IPS-11a (cell line): ENCODE data around the gene NCOA7.
"Not testable (repeated sequence)": the region's sequence is repeated elsewhere in the genome, so short reads cannot be mapped to it uniquely, and the experiment has no call there.

Experiments
- H3K4me3 ChIP-seq: one replicate; pipeline ENCODE4 v1.5.1; 2013; ENCODE audit warnings: low read depth, low read length, control low read depth

The NCOA7 gene

GRCh38 chr6:125865015-125865414 lies 74.3 kb downstream of the NCOA7 start:
- no peak overlapping the region for H3K4me3 ChIP-seq

GRCh38 chr6:125866433-125866832 lies 75.7 kb downstream of the NCOA7 start:
- no peak overlapping the region for H3K4me3 ChIP-seq

- H3K4me3 ChIP-seq, result no peak overlapping the region
These were observed 76.8 kb downstream of the NCOA7 start for GRCh38 chr6:125867483-125867942.

GRCh38 chr6:125868252-125868651 lies 77.5 kb downstream of the NCOA7 start:
- no peak overlapping the region for H3K4me3 ChIP-seq

- H3K4me3 ChIP-seq, result no peak overlapping the region
These were observed 78.1 kb downstream of the NCOA7 start for GRCh38 chr6:125868678-125869395.

- no peak overlapping the region for H3K4me3 ChIP-seq
These were observed 78.7 kb downstream of the NCOA7 start for GRCh38 chr6:125869427-125869826.

- no peak overlapping the region for H3K4me3 ChIP-seq
These were observed 80.6 kb downstream of the NCOA7 start for GRCh38 chr6:125871365-125871764.

GRCh38 chr6:125872259-125872921 lies 81.6 kb downstream of the NCOA7 start:
- no peak overlapping the region for H3K4me3 ChIP-seq

GRCh38 chr6:125882243-125882642 lies 91.5 kb downstream of the NCOA7 start:
- no peak overlapping the region for H3K4me3 ChIP-seq

- no peak overlapping the region for H3K4me3 ChIP-seq
These were observed 94.0 kb downstream of the NCOA7 start for GRCh38 chr6:125884634-125885371.

- H3K4me3 ChIP-seq, result no peak overlapping the region
These were observed 95.3 kb downstream of the NCOA7 start for GRCh38 chr6:125886021-125886420.

- no peak overlapping the region for H3K4me3 ChIP-seq
These were observed 96.2 kb downstream of the NCOA7 start for GRCh38 chr6:125886914-125887313.

GRCh38 chr6:125887372-125887771 lies 96.6 kb downstream of the NCOA7 start:
- H3K4me3 ChIP-seq, result no peak overlapping the region

- no peak overlapping the region for H3K4me3 ChIP-seq
These were observed 98.4 kb downstream of the NCOA7 start for GRCh38 chr6:125888989-125889656.

GRCh38 chr6:125899726-125900182 lies 109.0 kb downstream of the NCOA7 start:
- H3K4me3 ChIP-seq, result no peak overlapping the region

- no peak overlapping the region for H3K4me3 ChIP-seq
These were observed 114.1 kb downstream of the NCOA7 start for GRCh38 chr6:125904871-125905270.

GRCh38 chr6:125906158-125906998 lies 115.6 kb downstream of the NCOA7 start:
- no peak overlapping the region for H3K4me3 ChIP-seq

- H3K4me3 ChIP-seq, result no peak overlapping the region
These were observed 119.8 kb downstream of the NCOA7 start for GRCh38 chr6:125910527-125910926.

- H3K4me3 ChIP-seq, result not testable (repeated sequence)
These were observed 120.3 kb downstream of the NCOA7 start for GRCh38 chr6:125911051-125911451.

GRCh38 chr6:125912430-125912829 lies 121.7 kb downstream of the NCOA7 start:
- not testable (repeated sequence) for H3K4me3 ChIP-seq
